HG02884 (cell line): ENCODE measurements around the gene CNTNAP4.

Experiments used
- ATAC-seq: cut with Tn5 transposase; IDR thresholded peaks from one replicate; pipeline ENCODE4 v1.9.1; 2021; ENCODE audit warnings: mild to moderate bottlenecking, moderate library complexity; ENCODE audit not compliant: unreplicated experiment

The CNTNAP4 gene

DNA sequence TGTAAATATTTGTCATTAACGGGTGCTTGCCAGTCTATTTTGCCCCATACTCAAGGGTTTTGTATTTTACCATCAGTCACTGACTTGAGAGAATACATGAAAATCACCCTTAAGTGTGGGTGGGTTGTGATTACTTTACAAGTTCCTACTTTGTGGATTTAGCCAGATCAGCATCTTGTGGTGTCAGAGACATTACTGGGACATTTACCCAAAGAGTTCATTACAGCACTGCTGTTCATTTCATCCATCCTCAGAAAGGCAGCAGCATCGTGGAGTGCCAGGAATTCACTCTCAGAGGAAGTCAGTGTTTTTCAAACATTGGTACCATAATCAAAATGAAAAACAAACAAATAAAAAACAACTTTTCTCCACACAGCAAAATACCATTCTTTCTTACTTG, 110.8 kb downstream of the CNTNAP4 start:
- ATAC-seq, result no peak

DNA sequence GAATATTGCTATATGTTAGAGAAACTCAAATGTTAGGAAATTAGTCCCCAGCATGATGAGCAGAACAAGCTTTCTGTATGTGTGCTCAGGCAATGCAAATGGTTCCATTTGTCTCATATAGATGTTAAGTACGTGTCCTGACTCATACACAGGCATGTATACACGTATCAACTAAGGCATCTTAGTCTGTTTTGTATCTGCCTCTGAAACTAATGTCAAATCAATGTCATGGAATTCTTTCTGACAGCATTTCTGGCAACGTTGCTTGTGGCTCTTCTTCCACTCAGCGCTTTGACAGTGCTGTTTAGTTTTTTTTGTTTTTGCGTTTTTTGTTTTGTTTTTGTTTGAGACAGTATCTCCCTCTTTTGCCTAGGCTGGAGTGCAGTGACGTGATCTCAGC, 111.9 kb downstream of the CNTNAP4 start:
- no peak for ATAC-seq

DNA sequence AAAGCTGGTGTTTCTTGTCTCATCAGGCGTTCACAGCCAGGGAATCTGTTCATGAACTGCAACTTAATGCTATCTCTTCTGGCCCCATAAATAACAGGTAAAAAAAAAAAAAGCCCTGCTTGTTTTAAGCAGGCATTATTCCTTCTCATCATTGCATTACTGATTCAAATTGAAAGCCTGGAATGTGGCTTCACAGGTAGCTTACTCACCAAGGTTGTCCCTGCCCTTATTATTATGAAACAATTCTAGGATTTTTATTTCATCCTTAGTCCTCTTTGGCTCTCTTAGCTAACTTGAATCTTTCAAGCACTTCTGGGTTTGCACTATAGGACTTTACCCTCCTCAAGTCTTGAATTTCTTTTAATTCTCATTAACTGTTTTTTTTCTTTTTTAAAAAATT, 113.3 kb downstream of the CNTNAP4 start:
- no peak for ATAC-seq

DNA sequence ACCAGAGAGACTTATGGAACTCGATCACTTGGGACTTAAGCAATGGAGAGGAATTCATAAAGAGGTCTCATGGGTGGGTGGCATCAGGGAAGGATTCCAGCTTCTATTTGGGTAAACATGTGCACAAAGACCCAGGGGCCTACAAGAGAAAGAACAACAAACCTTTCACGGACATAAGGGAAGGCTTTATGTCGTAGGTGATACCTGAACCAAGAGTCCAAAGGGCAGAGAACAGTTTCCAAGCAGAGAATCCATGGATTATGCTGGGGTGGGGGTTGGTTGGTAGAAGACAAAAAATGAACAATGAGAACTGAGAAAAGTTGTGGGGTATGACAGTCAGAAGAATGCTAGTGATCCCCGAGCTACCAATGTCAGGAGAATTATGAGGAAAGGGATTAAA, 119.8 kb downstream of the CNTNAP4 start:
- ATAC-seq, result no peak

DNA sequence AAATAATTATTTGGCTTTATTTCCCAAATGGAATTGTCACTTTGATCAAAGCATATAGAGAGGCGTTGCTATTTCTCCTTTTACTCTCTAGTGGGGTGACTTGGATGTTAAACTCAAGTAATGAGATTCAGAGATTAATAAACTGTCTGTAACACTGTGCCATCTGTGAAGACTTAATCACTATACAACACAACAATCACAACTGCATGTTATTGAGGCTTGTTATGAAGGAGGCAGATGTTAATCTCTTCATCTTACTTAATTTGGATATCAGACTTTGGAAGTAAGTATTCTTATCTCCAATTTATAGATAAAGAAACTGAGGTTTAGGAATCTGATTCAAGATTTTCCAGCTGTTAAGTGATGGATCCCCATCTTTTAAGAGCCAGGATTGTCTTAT, 132.5 kb downstream of the CNTNAP4 start:
- no peak for ATAC-seq

DNA sequence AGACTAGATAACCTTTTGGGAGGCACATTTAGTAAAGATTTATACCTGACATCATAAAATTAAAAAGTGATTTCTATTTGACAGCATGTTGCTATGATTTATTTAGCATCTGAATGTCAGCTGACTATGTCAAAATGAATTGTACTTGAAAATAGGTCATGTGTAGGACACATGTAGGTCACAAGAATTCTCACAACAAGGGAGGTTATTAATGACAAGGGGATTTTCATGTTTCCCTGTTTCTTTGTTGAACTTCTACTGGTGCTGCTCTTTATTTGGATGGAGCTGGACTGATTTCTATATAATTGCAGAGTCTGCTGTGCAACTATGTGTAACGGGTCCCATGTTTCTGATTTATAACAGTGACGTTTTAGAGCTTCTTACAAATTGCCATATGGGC, 144.4 kb downstream of the CNTNAP4 start:
- ATAC-seq, result no peak

DNA sequence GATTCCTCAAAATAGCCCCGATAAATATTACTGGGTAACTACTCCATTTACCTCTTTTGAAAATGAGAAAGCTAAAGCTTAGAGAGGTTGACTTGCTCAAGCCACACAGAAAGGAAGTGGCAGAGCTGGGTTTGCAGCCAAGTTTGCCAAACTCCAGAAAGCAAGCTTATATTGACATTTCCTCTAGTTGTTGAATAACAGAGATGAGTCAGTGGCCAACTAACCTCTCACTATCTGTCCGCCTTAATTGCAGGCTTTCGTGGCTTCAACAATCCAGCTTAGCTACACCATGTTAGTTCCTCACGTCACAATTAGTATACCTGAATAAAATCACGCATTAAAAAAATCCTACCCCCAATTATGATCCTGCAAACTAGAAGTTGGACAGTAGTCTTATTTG, 151.7 kb downstream of the CNTNAP4 start:
- ATAC-seq, result no peak

DNA sequence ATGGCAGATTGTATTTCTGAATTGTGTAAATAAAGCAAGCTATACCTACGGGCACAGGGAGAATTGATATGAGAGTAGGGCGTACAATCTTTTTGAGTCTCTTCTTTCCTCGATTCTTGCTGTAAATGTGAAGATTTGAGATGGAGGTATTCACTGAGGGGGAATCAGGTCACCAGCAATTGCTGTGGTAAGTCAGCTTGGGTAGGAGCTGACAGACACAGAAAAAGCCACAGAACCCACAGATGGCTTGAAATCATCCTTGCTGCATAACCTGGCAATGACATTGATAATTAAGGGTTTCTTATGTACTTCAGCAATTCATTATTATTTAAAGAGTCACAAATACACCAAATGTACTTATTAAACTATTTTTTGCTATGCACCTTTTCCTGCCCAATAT, 164.2 kb downstream of the CNTNAP4 start:
- no peak for ATAC-seq

DNA sequence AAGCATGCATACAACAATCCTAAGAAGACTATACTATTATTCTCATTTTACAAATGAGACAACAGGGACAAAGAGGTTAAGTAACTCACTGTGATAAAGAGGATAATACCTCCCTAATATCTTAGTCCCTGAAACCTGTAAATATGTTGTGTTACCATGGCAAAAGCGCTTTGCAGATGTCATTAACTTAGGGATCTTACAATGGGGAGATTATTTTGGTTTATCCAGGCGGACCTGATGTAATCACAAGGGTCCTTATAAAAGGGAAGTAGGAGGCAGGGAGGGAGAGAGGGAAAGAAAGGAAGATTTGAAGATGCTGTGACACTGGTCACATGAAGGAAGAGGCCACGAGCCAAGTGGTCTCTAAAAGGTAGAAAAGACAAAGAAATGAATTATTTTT, 164.7 kb downstream of the CNTNAP4 start:
- ATAC-seq, result no peak

DNA sequence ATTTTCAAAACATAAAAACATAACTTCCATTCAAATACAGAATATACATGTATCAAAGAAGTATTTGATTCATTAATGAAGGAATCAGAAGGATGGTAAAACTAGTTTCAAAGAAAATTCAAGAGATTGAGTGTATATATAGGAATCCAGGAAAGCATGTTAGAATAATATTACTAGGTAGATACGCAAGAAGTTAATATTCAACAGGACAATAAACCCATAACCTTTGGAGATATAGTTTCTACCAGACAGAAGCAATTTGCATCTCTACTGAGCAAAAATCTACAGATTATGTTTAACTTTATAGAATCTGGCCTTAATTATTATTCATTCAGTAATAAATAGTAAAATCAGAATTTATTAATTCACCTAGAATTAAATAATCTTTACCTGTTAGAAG, 166.8 kb downstream of the CNTNAP4 start:
- no peak for ATAC-seq

DNA sequence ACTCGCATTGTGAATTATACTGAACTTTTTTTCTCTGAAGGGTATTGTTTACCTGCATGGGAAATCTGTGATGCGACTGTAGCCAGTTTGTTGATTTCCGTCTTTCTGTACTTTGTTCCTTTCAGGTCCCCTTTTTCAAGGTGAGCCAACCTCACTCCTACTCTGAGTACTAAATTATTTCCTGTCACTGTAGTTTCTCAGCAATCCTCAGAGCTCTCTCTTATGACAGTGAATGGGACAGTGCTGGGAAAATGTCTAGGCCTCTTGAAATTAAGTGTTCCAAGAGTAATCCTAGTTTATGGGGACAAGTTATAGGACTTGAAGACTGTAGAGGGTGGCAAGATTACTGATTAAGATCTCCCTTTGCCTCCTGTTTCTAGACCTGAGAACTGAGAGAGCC, 167.6 kb downstream of the CNTNAP4 start:
- no peak for ATAC-seq

DNA sequence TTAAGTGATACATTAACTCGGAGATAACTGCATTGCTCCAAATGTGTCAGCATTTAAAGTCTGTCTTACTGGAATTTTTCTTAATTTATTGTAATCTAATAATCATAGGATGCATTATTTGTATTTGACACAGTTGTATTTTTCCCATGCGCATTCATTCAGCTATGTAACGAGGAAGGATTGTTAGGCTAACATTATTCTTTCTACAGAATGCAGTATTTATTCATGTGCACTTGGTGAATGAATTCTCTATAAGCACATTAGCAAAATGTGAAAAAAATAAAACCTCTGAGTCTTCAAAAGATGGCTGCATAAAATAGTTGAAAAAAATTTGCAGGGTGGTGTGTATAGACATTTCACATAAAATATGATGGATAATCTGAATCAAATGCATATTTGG, 168.6 kb downstream of the CNTNAP4 start:
- ATAC-seq, result no peak

DNA sequence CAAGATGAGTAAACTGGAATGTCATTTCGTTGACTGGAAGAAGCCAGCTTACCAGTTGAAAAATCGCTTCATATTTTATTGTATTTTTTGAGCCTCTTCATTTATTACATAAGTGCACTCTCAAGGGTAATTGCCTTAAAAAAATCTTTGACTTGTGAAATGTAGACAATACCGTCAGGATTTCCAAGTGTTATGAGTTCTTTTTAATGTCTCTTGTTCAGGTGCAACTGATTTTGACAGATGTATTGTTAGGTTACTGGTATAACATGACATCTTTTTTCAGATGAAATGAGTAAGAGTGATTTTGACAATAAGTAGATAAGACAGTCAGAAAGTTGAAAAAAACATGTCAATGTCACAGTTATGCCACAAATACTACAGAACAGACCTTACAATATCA, 169.1 kb downstream of the CNTNAP4 start:
- no peak for ATAC-seq

DNA sequence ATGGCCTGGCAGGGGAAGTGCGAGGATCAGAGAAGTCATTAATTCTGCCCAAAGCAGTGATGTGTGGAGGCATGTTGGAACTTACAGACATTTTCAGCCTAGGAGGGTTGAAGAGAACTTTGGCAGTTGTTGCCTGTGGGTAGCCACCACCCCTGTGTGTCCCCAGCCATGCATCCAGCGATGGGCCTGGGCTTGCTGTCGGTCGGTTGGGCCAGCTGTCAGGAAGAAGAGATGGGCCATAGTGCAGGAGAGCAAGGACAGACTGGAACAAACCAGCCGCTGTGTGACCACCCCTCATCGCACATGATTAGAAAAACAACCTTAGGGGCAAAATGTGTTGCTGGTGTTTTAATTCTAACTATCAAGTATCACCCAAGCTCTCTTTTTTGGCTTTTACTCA, 173.7 kb downstream of the CNTNAP4 start:
- no peak for ATAC-seq

DNA sequence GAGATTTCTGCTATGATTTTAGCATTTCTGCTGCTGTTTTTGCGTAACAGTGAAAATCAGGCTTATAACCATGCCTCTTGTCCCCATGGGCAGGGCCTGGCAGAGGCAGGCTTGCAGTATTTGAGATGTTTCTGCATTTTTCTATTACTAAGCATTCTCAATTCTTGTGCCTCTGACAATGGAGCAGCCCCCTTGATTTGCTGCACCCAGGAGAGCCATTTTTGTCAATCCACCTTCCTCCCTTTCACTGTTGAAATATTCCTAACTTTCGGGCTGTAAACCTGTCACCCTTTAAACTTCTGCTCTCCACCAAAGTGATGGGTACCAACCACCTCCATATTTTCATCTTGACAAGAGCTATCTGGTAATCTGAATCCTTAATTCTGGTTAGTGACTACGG, 178.1 kb downstream of the CNTNAP4 start:
- ATAC-seq, result no peak

DNA sequence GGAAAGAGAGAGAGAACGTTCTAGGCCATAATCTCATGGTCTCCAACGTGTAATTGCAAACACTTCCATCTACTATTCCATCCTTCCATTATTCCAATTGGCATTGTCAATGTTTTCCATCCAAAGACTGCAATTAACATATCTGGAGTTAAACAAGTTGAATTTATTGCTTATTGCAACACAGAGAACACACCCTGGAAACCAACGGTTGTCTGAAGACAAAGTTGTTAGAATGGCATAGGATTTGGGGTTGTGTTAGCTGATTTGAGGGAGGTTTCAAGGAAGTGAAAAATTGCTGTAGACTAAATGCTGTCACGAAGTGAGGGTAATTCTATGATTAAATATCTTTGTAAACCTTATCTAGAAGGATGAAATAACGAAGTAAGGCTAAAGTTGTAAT, 178.8 kb downstream of the CNTNAP4 start:
- no peak for ATAC-seq

DNA sequence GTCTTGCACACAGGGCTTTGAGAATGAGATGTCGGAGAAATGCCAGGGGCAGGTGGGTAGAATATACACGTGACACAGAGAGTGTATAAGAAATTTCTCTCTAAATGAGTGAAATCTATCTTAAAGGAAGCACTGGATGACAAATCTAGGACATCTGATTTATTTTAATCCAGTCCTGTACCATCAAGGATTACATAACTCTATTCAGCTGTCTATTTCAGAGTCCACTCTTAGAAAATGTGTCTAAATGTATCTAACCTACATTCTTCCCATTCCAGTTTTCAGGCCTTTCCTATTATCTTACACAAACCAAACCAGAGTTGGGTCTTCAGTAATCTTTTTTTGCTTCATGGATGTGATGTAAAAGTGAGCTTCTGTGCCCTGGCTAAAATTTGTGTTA, 181.9 kb downstream of the CNTNAP4 start:
- ATAC-seq, result no peak

DNA sequence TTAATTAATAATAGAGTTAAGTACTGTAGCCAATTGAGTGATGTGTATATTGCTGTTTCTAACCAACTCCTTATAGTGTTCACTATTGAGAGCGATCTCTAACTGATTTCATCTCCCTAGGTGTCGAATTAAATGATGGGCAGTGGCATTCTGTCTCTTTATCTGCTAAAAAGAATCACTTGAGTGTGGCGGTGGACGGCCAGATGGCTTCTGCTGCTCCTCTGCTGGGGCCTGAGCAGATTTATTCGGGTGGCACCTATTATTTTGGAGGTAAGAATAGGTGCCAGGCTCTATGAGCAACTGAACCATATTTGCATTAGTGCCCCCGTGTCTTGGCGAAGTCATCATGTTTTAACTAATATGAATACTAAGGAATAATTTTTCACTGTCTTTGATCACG, 184.6 kb downstream of the CNTNAP4 start:
- ATAC-seq, result no peak

DNA sequence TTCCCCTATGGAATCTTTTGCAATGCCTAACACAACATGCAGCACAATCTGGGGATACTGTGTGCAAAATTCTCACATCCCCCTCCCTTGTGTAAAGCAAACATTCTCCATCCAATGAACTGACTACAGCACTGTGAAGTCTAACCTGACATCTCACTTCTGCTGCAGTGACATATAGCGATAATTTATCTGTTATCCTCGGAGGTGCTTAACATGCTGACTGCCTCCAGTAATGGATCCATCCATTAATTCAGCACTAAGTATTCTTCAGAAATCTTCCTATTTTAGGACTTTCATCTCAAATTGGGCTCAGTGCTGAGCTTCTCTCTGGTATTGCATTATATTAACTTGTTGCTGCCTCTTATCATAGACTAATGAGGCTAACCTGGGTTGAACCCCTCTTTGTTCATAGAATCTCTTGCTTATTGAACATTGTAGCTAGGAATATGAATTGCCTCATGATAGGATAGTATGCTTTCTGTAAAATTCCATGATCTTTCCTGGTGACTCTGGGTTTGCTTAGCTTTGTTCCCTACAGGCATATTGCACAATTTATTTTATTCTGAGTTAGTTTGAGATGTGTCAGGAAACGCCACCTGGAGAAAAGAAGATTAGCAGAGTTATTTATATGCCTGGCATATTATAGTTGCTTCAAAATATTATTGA, 187.9 kb downstream of the CNTNAP4 start:
- no peak for ATAC-seq

DNA sequence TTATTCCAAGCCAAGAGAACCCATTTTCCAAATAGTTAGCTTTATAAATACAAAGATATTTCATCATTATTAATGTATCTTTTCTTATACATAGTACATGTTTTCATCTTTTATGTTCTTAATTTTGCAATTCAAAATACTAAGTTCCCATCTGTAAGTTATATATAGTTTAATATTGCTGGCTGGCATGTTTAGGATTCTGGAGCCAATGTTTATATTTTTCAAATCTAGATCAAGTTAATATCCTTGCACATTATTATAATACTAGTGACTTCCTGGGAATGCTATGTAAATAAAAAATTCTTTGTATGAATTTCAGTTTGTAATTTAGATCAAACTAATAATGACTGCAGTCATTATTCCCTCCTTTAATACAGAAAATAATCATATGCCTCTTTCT, 189.7 kb downstream of the CNTNAP4 start:
- ATAC-seq, result no peak

DNA sequence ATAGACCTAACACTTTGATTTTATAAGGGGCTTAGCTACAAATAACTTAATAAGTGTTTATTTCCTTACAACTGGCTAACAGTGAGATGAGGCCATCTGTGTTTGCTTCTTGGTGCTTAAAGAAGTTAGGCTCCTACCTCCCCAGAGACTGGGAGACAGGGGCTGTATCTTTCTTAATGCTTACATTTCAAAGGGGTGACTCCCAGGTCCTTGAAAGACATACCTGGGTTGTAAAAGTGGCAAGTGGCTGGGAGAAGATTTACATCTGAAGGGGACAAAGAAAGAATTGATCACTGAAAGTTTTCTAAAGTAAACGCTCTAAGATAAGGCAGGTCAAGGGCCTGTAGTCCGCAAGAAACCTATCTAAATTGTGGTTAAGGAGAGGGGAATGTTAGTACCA, 196.8 kb downstream of the CNTNAP4 start:
- ATAC-seq, result no peak

DNA sequence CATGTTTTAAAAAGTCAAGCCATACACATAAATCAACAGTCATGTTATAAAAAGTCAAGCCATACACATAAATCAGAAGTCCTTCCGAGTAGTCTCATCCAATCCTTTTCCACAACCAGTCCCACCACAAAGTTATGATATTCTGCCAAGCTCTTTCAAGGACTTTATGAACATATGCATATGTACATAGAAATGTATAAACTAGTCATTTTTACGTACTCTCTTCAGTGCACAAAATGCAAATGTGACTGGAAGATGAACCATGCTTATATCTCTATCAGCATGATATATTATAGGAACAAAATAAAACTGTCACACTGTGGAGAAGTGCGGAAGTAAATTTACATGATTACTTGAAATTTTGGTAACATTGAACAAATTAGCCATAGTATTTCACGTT, 200.9 kb downstream of the CNTNAP4 start:
- no peak for ATAC-seq

DNA sequence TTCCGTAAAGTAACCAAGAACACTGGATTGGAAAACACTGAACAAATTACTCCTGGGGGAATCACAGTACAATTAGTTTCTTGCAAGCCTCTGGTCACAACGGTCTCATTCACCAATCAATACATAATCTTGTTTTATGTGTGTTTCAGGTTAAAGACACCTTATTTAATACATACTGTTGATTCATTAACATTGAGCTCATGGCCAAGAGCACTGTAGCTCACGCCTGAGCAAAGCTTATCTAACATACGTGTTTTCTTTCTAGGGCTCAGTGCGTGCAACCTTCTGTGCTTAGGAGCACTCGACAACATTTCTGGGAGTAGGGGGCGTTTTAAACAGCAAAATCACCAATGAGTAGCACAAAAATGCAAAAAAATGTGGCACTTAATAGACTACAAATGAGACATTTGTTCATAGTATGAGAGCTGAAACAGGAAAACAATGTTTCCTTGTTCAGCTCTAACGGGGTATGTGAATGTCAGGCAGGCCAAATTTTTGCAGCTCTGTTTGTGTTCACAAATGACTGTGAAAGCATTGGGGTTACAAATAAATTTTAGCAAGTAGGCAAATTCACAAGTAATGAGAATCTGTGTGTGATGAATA, 206.2 kb downstream of the CNTNAP4 start:
- ATAC-seq, result no peak
